HG02759 (cell line): Measurements from ENCODE around the gene MCM6.
"Not testable (repeated sequence)": the region's sequence is repeated elsewhere in the genome, so short reads cannot be mapped to it uniquely, and the experiment has no call there.

Experiments
- ATAC-seq: cut with Tn5 transposase; IDR thresholded peaks from one replicate; pipeline ENCODE4 v1.9.1; 2021; ENCODE audit warnings: mild to moderate bottlenecking, moderate library complexity; ENCODE audit not compliant: unreplicated experiment

The MCM6 gene

GRCh38 chr2:135876066-135876711 is at the start of gene MCM6:
MCM6 (minus strand) TSS chr2:135876443; CDS start chr2:135876365, 78 bp downstream.
- peak; percentile 93 for ATAC-seq

GRCh38 chr2:135925571-135925970 is 49.3 kb upstream of the MCM6 start:
- ATAC-seq, result no peak

- ATAC-seq, result no peak
These were observed 40.0 kb upstream of the MCM6 start for GRCh38 chr2:135916207-135916606.

GRCh38 chr2:135914485-135914884 is 38.2 kb upstream of the MCM6 start:
- ATAC-seq, result no peak

- no peak for ATAC-seq
These were observed 37.6 kb upstream of the MCM6 start for GRCh38 chr2:135913727-135914365.

- ATAC-seq, result no peak
These were observed 33.7 kb upstream of the MCM6 start for GRCh38 chr2:135909976-135910375.

GRCh38 chr2:135905679-135906078 is 29.4 kb upstream of the MCM6 start:
- no peak for ATAC-seq

- no peak for ATAC-seq
These were observed 28.2 kb upstream of the MCM6 start for GRCh38 chr2:135904341-135904989.

- ATAC-seq, result no peak
These were observed 27.4 kb upstream of the MCM6 start for GRCh38 chr2:135903650-135904049.

GRCh38 chr2:135899567-135899966 is 23.3 kb upstream of the MCM6 start:
- ATAC-seq, result no peak

GRCh38 chr2:135898234-135898786 is 22.1 kb upstream of the MCM6 start:
- ATAC-seq, result no peak

GRCh38 chr2:135894930-135895329 is 18.7 kb upstream of the MCM6 start:
- ATAC-seq, result no peak

- no peak for ATAC-seq
These were observed 17.1 kb upstream of the MCM6 start for GRCh38 chr2:135893374-135893794.

GRCh38 chr2:135890835-135891234 is 14.6 kb upstream of the MCM6 start:
- ATAC-seq, result no peak

GRCh38 chr2:135890149-135890548 is 13.9 kb upstream of the MCM6 start:
- no peak for ATAC-seq

- not testable (repeated sequence) for ATAC-seq
These were observed 12.3 kb upstream of the MCM6 start for GRCh38 chr2:135888587-135888986.

GRCh38 chr2:135885709-135886108 is 9.5 kb upstream of the MCM6 start:
- no peak for ATAC-seq

GRCh38 chr2:135882415-135882814 is 6.2 kb upstream of the MCM6 start:
- no peak for ATAC-seq

GRCh38 chr2:135876770-135877169 is 527 bp upstream of the MCM6 start:
- ATAC-seq, result not testable (repeated sequence)

GRCh38 chr2:135875491-135876065 is 665 bp downstream of the MCM6 start:
- ATAC-seq, result peak; percentile 65

- no peak for ATAC-seq
These were observed 1.4 kb downstream of the MCM6 start for GRCh38 chr2:135874777-135875365.
